Endometrium (tissue), 2 donors: ENCODE results near the gene NDUFAF7.
"Not testable (repeated sequence)": the region's sequence is repeated elsewhere in the genome, so short reads cannot be mapped to it uniquely, and the experiment has no call there.

Source experiments
- FAIRE-seq: peaks from 2 replicates; lab custom pipeline; 2012; peaks lifted over from hg19 to GRCh38; lab: Jason Lieb, UNC
- donor health status: control.
- donor health status: control.

The NDUFAF7 gene, protein sequence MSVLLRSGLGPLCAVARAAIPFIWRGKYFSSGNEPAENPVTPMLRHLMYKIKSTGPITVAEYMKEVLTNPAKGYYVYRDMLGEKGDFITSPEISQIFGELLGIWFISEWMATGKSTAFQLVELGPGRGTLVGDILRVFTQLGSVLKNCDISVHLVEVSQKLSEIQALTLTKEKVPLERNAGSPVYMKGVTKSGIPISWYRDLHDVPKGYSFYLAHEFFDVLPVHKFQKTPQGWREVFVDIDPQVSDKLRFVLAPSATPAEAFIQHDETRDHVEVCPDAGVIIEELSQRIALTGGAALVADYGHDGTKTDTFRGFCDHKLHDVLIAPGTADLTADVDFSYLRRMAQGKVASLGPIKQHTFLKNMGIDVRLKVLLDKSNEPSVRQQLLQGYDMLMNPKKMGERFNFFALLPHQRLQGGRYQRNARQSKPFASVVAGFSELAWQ

DNA sequence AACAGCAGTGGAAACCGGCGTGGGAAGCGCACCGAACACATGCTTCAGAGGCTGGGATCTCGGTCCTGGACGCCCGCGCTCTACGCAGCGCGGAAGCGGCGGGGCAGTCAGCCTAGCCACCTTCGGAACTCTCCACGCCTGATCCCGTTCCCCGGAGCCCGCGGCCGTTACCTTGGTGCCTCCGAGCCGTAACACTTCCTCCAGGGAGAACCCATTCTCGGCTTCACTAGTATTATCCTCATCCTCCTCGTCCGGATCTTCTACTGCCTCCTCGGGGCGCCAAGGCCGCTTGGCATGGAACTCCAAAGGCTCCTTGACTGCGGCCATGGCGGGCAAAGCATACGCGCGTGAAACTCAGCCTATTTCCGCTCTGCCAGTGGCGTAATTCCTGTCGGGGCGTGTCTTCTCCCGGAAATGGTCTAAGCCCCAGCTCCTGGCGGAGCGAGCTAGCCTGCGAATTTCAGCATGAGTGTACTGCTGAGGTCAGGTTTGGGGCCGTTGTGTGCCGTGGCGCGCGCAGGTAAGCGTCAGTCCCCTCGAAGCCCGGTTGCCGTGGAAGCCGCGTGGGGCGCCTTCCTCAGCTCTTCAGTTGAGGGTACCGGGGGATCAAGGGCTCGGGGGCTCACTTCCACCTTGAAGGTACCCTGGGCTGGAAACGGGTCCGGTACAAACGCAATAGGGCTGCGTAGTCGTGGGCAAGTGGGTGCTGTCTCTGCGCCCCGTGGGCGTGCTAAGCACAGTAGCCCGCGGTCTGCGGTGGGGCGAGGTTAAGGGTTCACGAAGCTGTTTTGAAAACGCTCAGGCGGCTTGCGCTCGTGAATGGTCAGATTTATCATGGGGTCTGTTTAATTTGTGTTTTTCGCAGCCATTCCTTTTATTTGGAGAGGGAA is at the start of gene NDUFAF7, which contains the start of gene CEBPZ:
Gene NDUFAF7, plus strand, starts transcription at position 418 of the 890 bp plus-strand sequence. Its CDS starts 48 bp downstream, at position 466.
Gene CEBPZ, minus strand, starts transcription at position 356 of the 890 bp plus-strand sequence. Its CDS starts 29 bp downstream, at position 327.
- no peak for FAIRE-seq

DNA sequence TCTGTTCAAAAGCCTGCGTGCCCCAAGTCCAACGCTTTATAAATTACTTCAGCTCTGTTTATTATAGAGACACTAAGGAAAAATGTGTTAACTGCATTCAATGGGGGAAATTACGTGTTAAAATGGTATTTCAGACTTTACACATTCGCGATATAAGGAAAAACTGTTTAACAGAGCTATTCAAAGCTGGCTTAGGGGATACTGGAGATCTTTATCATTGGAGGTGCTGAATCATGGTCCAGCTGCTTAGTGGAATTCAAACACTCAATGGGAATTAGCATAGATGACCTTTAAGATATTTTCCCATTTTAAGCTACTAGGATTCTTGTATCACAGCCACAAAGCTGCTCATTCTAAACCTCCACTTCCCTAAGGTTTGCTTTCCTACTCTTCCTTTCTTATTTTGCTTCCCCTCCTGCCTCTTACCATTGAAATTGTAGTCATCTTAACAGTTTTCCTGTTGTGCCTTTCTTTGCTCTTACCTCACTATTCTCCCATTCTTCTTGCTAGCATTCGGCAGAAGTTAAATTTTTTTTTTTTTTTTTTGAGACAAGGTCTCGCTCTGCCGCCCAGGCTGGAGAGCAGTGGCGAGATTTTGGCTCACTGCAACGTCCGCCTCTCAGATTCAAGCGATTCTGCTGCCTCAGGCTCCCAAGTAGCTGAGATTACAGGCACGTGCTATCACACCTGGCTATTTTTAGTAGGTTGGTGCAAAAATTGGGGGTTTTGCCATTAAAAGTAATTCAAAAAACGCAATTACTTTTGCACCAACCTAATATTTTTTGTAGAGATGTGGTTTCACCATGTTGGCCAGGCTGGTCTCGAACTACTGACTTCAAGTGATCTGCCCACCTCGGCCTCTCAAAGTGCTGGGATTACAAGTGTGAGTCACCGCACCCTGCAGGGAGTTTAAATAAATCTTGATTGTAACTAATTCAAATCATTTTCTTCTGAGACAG is 49.5 kb upstream of the NDUFAF7 start:
- FAIRE-seq = no peak

DNA sequence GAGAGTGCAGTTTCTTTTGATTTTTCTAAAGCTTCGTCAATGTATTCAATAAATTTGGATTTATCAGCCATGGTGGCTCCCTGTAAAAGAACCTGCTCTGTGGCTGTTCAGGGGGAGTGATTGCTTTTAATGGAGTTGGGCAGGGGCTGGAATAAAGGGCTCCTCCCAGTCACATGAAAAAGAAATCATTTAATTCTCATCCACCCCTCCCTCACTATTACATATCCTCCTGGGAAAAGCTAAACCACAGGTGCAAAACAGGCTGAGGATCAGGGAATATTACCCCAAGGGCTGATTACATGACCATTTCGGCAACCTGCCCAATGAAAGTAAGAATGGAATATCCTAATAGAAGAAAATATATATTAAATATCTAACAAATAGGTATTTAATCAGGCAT is 42.9 kb upstream of the NDUFAF7 start, which contains the start of gene SULT6B1:
Gene SULT6B1, minus strand, starts transcription at position 101 of the 400 bp plus-strand sequence. Its CDS starts 30 bp downstream, at position 71.
- FAIRE-seq = no peak

DNA sequence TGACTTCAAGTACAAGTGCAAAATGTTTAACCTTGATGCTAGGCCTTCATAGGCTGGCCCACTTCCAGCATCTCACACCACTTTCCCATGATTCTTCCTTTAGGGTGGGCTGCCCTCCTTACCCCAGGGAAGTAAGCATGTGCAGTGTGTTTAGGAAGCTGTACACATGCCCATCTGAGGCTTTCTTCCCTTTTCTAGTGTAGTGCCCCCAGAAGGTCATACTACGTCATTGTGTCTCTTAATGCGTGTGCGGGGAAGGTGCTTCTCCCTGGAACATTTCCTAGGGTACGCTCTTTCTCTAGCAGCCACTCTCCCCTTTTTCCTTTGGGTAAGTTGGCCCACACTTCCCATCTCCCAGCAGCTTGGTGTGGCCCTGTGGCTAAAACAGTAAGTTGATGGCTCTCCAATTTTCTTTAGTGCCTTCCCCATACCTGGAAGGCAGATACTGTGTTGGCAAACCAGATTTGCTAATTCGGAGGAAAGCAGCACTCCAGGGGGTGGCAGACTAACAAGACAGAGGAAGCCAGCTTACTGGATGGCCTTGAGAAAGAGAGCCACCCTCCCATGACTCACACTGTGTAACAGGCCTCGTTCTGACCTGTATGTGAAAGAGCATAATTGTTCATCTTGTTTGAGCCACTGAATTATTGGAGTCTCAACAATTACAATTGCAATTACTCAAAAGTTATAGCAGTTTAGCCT is 41.9 kb upstream of the NDUFAF7 start:
- no peak for FAIRE-seq

DNA sequence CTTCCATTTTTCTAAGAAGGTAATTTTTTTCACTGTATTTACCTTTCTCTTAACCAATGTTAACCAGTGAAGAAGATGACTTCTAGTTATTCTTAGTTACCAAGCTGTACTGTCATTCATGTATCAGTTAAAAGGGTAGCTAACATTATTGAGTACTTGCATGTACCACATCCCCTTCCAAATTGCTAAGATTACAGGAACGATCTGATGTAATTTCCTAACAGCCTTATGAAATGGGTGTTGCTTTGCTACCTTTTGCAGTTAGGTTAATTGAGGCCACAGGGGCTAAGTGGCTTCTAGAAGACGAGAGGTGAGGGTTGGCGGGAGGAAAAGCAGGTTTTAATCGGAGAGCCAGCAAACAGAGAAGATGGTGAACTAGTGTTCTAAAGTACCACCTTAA is 41.2 kb upstream of the NDUFAF7 start:
- no peak for FAIRE-seq

DNA sequence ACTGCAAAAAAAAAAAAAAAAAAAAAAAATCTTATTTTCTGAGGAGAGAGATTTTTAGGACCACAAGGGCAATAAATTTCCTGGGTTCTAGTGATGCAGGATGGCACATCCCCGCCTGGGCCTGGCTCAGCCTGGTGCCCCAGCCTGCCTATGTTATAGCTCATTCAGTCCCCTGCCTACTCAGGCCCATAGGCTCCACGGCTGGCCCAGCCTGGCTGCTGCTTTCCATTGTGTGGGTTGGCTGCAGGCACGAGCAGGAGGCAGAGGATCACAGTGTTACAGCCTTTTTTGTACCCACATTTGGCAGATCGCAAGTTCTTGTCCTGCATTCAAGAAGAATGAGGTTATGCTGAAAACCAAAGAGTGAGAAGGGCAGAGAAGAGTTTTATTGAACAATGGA is 40.2 kb upstream of the NDUFAF7 start:
- no peak for FAIRE-seq

DNA sequence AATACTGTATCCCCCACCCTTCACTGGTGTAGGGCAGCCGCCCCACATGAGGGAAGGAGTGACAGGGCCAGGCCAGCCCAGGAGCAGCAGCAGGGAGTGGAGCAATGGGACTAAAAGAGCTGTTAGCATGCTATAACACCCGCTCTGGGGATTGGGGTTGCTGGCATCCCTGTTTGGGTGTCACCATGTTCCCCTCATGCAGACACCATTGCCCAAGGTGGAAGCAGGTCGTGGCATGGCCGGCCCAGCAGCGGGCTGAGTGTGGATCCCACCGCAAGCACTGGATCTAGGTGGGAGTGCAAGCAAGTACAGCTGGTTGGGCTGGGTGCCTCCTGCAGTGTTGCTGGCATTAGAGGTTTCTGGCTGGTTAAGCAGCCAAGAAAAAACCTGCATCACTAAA is 39.7 kb upstream of the NDUFAF7 start:
- no peak for FAIRE-seq

DNA sequence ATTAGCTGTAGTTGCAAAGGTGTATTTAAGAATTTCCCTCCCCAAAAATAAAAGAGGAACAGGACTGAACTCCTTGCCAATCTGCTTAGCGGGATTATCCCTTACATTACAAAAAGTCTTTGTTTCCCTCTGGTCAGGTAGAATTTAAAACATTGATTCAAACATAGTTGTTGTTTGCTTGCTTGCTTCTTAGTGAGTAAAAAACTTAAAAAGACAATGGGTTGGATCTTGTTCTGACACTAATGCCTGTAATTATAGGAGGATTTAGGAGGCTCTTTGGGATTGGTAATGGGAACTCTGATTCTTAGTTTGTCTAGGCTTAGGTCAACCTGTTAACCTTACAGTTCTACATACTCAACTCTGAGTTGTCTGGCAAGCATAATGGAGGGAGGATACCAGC is 38.9 kb upstream of the NDUFAF7 start:
- FAIRE-seq = no peak

DNA sequence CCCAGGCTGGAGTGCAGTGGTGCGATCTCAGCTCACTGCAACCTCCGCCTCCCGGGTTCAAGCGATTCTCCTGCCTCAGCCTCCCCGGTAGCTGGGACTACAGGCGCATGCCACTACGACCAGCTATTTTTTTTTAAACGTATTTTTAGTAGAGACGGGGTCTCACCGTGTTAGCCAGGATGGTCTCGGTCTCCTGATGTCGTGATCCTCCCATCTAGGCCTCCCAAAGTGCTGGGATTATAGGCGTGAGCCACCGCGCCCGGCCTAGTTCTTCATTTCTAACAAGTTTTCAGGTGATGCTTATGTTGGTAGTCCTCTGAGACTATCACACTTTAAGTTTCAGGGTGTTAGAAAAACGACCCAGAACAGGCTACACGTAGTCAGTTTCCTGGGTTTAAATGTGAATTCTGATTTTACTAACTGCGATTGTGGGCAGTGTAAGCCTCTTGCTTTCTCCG is 35.6 kb upstream of the NDUFAF7 start:
- FAIRE-seq = not testable (repeated sequence)

DNA sequence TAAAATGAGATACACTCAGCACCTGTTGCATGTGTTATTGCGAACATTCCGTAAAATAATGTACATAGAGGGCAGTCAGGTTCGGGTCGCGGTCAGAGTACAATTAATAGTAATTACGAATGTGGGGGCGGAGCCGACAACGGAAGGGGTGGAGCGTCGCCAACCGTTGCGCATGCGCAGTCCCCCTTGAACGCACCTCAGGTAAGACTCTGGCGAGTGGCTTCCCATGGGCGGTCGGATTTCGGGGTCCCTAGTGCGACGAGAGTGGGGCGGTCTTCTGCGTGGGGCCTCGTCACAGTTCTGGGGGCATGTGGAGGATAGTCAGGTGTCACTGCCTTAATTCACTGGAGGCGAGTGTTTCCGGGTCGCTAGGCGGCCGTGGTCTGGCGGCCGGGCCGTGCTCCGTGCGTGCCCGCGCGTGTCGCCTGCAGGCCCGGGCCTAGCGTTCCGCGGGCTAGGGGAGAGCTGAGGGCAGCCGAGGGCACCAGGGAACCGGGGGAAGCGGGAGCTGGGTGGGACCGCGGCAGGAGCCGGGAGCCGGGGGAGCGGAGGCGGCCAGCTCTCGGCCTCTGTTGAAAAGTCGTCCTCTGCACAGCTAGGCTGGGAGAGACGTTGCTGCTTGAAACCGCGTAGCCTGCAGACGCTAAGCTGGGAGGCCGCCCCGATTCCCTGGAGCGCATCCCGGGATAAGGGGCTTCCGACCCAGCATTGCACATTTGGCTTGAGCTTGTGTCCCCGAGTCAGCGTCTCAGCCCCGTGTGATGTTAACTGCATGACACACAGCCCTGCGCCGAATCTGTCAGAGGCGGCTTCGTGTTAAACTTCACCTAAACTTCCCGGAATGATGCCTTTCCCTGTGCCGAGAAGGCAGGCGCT is 34.9 kb upstream of the NDUFAF7 start, which contains the start of gene CEBPZOS:
Gene CEBPZOS, plus strand, starts transcription at position 177 of the 876 bp plus-strand sequence. CDS start 3,209 bp downstream, outside the sequence.
- no peak for FAIRE-seq

DNA sequence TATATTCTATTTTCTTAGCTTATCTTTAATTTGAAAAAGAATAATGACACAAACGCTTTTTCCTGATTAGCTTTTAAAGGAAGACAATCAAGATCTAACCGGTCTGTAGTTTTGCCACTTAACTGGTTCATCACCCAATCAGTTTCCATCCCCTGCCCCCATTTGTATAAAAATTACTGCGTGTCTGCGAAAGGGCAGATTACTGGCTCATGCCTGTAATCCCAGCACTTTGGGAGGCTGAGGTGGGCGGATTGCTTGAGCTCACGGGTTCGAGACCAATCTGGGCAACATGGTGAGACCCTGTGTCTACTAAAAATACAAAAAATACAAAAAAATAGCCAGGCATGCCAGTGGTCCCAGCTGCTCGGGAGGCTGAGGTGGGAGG is 32.8 kb upstream of the NDUFAF7 start:
- FAIRE-seq = no peak

DNA sequence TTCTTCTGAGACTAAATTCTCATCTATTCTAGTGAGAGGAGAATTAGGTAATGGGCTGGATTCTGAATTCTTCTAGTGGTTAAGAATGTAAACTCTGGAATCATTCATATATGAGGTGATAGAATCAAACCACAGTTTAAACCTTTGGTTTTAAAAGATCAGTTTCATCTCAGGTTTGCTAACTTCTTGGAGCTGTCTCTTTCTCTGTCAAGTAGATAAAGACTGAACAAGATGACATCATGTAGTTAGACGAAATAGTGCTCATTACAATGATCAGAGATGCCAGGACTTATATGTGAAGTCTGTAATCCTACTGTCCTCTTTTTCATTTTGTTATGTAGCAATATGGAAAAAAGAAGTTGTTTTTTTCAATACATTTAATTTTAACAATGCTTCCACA is 30.2 kb upstream of the NDUFAF7 start:
- FAIRE-seq = no peak

DNA sequence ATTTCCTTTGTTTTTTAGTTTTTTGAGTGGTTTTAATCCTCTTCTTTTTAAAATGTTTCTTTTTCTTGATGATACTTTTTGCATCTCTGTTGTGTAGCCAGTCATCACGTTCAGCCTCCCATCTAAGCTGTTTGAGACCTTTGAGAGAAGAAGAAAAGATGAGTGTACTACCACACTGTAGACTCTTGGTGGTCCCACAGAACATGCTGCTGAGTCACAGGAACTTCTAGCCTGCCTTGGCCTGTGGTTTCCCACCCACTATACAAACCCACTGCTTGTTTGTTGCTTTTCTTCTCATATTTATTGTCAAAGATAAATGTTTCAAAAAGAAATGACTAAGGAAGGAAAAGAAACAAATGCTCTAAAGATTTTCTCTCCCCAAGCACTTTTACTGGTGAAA is 29.7 kb upstream of the NDUFAF7 start:
- FAIRE-seq = no peak

DNA sequence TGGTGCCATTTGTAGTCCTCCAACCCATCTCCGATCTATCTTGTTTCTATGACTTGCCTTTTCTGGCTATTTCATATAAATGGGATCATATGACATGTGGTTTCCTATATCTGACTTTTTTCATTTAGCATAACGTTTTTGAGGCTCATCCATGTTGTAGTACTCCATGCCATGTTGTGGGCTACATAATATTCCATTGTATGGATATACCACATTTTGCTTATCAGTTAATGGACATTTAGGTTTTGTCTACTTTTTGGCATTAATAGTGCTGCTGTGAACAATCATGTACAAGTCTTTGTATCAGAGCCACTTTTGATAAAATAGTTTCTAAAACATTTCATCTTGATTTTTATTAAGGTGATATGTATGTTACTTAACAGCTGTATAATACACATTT is 27.8 kb upstream of the NDUFAF7 start:
- no peak for FAIRE-seq

DNA sequence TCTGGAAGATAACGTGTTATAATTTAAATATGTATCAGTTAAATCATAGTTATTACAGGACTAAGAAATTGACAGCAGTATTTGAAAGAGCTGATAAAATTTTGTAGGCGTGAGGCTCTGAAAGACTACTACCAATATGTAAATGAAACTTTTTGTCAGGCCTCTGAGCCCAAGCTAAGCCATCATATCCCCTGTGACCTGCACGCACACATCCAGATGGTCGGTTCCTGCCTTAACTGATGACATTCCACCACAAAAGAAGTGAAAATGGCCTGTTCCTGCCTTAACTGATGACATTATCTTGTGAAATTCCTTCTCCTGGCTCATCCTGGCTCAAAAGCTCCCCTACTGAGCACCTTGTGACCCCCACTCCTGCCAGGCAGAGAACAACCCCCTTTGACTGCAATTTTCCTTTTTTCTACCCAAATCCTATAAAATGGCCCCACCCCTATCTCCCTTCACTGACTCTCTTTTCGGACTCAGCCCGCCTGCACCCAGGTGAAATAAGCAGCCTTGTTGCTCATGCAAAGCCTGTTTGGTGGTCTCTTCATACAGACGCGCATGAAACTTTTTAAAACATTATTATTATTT is 26.3 kb upstream of the NDUFAF7 start:
- FAIRE-seq = not testable (repeated sequence)

DNA sequence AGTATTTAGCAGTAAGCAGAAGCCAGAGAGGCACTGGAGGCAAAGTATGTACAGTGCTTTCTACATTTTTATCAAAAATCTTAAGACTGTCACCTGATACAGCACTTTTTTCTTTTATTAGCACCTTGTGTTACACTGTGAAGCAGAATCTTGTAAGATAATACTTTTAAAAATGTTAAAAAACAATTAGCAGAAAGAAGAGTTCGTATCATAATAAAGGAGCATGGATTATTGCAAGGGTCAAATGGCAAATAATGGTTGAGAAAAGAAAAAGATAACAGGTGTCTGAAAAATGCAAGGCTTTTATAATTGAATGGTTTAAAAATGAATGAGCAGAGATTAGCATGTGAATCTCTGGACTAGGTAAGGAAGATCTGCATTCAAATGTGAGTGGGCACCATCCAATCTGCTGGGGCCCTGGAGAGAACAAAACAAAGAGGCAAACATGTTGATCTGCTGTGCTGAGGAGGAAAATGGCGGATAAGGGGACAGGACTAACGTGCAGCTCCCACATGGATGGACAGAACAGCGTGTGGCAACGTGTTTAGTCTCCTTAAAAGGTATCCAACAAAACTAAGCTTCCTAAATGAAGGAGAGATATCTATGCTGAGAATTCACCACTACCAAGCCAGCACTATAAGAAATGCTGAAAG is 25.6 kb upstream of the NDUFAF7 start:
- FAIRE-seq = no peak

DNA sequence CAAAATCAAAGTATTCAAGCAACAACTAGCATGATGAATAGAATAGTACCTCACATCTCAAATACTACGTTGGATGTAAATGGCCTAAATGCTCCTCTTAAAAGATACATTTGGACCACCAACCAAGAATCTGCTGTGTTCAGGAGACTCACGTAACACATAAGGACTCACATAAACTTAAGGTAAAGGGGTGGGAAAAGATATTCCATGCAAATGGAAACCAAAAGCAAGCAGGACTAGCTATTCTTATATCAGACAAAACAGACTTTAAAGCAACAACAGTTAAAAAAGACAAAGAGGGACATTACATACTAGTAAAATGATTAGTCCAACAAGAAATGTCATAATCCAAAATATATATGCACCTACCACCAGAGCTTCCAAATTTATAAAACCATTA is 24.7 kb upstream of the NDUFAF7 start:
- not testable (repeated sequence) for FAIRE-seq

DNA sequence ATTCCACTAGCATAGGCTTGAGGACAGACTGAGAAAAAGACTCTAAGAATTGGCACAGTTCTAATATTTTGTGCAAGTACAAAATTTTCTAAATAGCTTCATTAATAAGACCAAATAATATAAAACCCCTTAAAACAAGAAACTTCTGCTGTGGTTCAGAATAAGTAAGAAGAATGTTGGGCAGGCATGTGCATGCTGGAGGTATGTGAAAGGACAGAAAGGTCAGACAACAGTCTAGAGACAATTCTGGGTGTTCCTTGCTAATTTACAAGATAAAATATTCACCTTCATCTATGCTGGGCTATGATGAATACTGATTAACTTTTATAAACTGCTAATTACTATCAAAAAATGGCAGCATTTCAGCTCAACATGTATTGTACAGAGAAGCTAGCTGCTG is 20.2 kb upstream of the NDUFAF7 start:
- FAIRE-seq = no peak

DNA sequence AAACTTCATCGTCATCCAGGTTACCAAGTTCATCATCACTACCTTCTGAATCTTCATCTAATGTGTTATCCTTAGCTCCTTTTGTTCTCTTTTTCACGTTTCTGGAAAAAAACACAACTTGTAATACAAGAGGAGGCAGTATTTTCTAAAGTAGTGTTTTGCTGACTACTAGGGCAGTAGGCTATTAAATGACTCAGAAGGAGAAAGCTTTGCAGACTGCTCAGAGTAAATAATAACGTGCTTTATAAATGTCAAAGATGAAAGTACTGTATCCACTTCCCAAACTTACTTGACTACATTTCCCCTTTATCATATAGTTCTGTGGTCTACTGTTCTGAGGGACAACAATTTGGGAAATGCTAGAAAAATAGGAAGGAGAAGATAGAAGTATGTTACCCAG is 19.5 kb upstream of the NDUFAF7 start:
- FAIRE-seq = no peak
